ENCODE data around the gene DSE. TPM values are rescaled to one million over a fixed set of nuclear protein-coding genes. Genes with fewer than 3 reads are reported as not detected.
A peak's percentile ranks its signal among the peaks of the same experiment; 100 is the strongest.

Gene DSE
- total and polyA plus RNA-seq, 4 donors: 15.4 to 59.1 (median 27.0) TPM

GRCh38 chr6:116369964-116370759 is 585 bp upstream of the DSE start:
- H3K27ac ChIP-seq (ENCODE audit: low read depth, low read length): peak overlapping the region; percentile 94
- under 1% methylated on average over 19 of the region's 29 CpGs for WGBS (ENCODE audit: insufficient coverage)

GRCh38 chr6:116371120-116371917 is 572 bp downstream of the DSE start:
- H3K27me3 ChIP-seq (ENCODE audit: control insufficient read depth, insufficient read depth, low read length): no peaks in the 10 kb centered on the region
- DNase-seq (ENCODE audit: low read depth in 4 of 6, low spot score in 6 of 6): peak; percentile 32 to 82 (median 44)
- H3K9me3 ChIP-seq (ENCODE audit: control insufficient read depth, insufficient read depth, low read length): no peaks in the 10 kb centered on the region
- peak overlapping the region; percentile 94 for H3K27ac ChIP-seq (ENCODE audit: low read depth, low read length)
- peak overlapping the region; percentile 75 for H3K4me3 ChIP-seq (ENCODE audit: low read depth, low read length)
- H3K36me3 ChIP-seq (ENCODE audit: control insufficient read depth, insufficient read depth, low read length): no peaks in the 10 kb centered on the region
- under 1% methylated on average over 69 of the region's 75 CpGs for WGBS (ENCODE audit: insufficient coverage)
- H3K4me1 ChIP-seq (ENCODE audit: control insufficient read depth, insufficient read depth, low read length): peaks cover 15% of the 10 kb centered on the region

More at GRCh38 chr6:116369964-116370759, 585 bp upstream of the DSE start:
- H3K4me3 ChIP-seq (ENCODE audit: low read depth, low read length): peak overlapping the region; percentile 75
- no peaks in the 10 kb centered on the region for H3K27me3 ChIP-seq (ENCODE audit: control insufficient read depth, insufficient read depth, low read length)
- peaks cover 15% of the 10 kb centered on the region for H3K4me1 ChIP-seq (ENCODE audit: control insufficient read depth, insufficient read depth, low read length)
- no peaks in the 10 kb centered on the region for H3K9me3 ChIP-seq (ENCODE audit: control insufficient read depth, insufficient read depth, low read length)
- H3K36me3 ChIP-seq (ENCODE audit: control insufficient read depth, insufficient read depth, low read length): no peaks in the 10 kb centered on the region
- DNase-seq (ENCODE audit: low read depth in 4 of 6, low spot score in 6 of 6): peak in 2 of 6 donors; percentile 38 to 40

DNA sequence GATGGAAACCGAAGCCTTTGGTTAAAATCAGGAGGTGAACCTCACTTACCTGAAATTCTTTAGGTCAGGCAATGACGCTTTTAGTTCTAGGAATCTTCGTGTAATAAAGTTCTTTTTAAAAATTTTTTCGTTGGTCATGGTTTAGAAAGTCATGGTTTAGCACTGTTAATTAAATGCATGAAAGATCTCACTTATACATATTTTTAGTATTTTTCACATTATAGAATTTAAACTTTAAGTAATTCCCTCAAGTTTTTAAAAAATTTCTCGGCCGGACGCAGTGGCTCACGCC is 1.1 kb downstream of the DSE start:
- H3K4me1 ChIP-seq (ENCODE audit: control insufficient read depth, insufficient read depth, low read length): peaks cover 15% of the 10 kb centered on the region
- H3K27ac ChIP-seq (ENCODE audit: low read depth, low read length): peak overlapping the region; percentile 94
- WGBS (ENCODE audit: insufficient coverage): no CpG with 5 or more reads among the region's 8 CpGs
- no peak for DNase-seq (ENCODE audit: low read depth in 4 of 6, low spot score in 6 of 6)
- no peaks in the 10 kb centered on the region for H3K27me3 ChIP-seq (ENCODE audit: control insufficient read depth, insufficient read depth, low read length)
- H3K36me3 ChIP-seq (ENCODE audit: control insufficient read depth, insufficient read depth, low read length): no peaks in the 10 kb centered on the region
- no peaks in the 10 kb centered on the region for H3K9me3 ChIP-seq (ENCODE audit: control insufficient read depth, insufficient read depth, low read length)
- peak overlapping the region; percentile 75 for H3K4me3 ChIP-seq (ENCODE audit: low read depth, low read length)

- H3K4me3 ChIP-seq (ENCODE audit: low read depth, low read length): no peak overlapping the region
- H3K4me1 ChIP-seq (ENCODE audit: control insufficient read depth, insufficient read depth, low read length): peaks cover 15% of the 10 kb centered on the region
- DNase-seq (ENCODE audit: low read depth in 4 of 6, low spot score in 6 of 6): no peak
- 96% methylated on average over 6 of the region's 6 CpGs for WGBS (ENCODE audit: insufficient coverage)
- H3K9me3 ChIP-seq (ENCODE audit: control insufficient read depth, insufficient read depth, low read length): no peaks in the 10 kb centered on the region
- H3K27me3 ChIP-seq (ENCODE audit: control insufficient read depth, insufficient read depth, low read length): no peaks in the 10 kb centered on the region
- no peaks in the 10 kb centered on the region for H3K36me3 ChIP-seq (ENCODE audit: control insufficient read depth, insufficient read depth, low read length)
- no peak overlapping the region for H3K27ac ChIP-seq (ENCODE audit: low read depth, low read length)
Measured at GRCh38 chr6:116373300-116373699, 2.6 kb downstream of the DSE start.

DNA sequence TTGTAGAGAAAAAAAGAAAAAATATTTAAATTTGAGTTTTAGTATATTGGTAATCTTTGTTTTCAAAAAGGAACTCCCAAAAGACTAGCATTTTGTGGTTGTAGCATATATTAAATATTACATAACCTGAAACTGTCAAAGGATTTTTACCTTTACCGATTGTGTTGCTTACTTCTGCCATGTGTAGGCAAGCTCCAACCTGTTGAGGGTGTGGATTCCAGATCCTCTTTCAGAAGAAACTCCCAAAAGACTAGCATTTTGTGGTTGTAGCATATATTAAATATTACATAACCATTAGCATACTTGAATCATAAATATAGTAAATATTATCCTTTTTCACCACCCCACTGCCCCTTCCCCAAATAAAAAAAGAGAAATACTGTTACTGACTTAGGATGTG is 3.2 kb downstream of the DSE start:
- no peak for DNase-seq (ENCODE audit: low read depth in 4 of 6, low spot score in 6 of 6)
- no CpG with 5 or more reads among the region's 1 CpG for WGBS (ENCODE audit: insufficient coverage)
- peaks cover 15% of the 10 kb centered on the region for H3K4me1 ChIP-seq (ENCODE audit: control insufficient read depth, insufficient read depth, low read length)
- no peaks in the 10 kb centered on the region for H3K9me3 ChIP-seq (ENCODE audit: control insufficient read depth, insufficient read depth, low read length)
- H3K4me3 ChIP-seq (ENCODE audit: low read depth, low read length): no peak overlapping the region
- no peaks in the 10 kb centered on the region for H3K36me3 ChIP-seq (ENCODE audit: control insufficient read depth, insufficient read depth, low read length)
- no peaks in the 10 kb centered on the region for H3K27me3 ChIP-seq (ENCODE audit: control insufficient read depth, insufficient read depth, low read length)
- no peak overlapping the region for H3K27ac ChIP-seq (ENCODE audit: low read depth, low read length)

- Histone ChIP-seq H3K36me3 (ENCODE audit: control insufficient read depth, insufficient read depth, low read length) (no peaks in the 10 kb centered on the region), H3K27me3 (ENCODE audit: control insufficient read depth, insufficient read depth, low read length) (no peaks in the 10 kb centered on the region), H3K27ac (ENCODE audit: low read depth, low read length) (no peak overlapping the region), H3K4me1 (ENCODE audit: control insufficient read depth, insufficient read depth, low read length) (peaks cover 15% of the 10 kb centered on the region), H3K9me3 (ENCODE audit: control insufficient read depth, insufficient read depth, low read length) (no peaks in the 10 kb centered on the region), H3K4me3 (ENCODE audit: low read depth, low read length) (no peak overlapping the region)
- no peak for DNase-seq (ENCODE audit: low read depth in 4 of 6, low spot score in 6 of 6)
- WGBS (ENCODE audit: insufficient coverage): 90% methylated on average over 2 of the region's 5 CpGs
Measured at GRCh38 chr6:116374586-116374985, 3.8 kb downstream of the DSE start.

DNA sequence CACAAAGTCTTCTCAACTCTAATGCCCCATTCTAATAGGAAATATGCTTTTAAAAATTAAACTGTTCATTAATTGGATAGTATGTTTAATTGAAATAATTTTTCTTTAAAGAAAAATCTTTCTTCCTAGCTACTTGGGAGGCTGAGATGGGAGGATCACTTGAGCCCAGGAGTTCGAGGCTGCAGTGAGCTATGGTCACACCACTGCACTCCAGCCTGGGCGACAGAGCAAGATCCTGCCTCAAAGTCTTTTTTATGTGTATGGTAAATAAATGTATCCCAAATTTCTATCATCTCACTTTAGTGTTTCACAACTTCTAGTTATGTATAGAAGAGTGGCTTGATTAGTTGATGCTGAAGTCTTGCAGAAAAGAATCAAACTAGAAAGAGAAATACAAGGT is 4.5 kb downstream of the DSE start:
- Histone ChIP-seq H3K36me3 (ENCODE audit: control insufficient read depth, insufficient read depth, low read length) (no peaks in the 10 kb centered on the region), H3K27ac (ENCODE audit: low read depth, low read length) (no peak overlapping the region), H3K4me1 (ENCODE audit: control insufficient read depth, insufficient read depth, low read length) (peaks cover 12% of the 10 kb centered on the region), H3K27me3 (ENCODE audit: control insufficient read depth, insufficient read depth, low read length) (no peaks in the 10 kb centered on the region), H3K4me3 (ENCODE audit: low read depth, low read length) (no peak overlapping the region), H3K9me3 (ENCODE audit: control insufficient read depth, insufficient read depth, low read length) (no peaks in the 10 kb centered on the region)
- no peak for DNase-seq (ENCODE audit: low read depth in 4 of 6, low spot score in 6 of 6)
- WGBS (ENCODE audit: insufficient coverage): no CpG with 5 or more reads among the region's 2 CpGs

- DNase-seq (ENCODE audit: low read depth in 4 of 6, low spot score in 6 of 6): no peak
- Histone ChIP-seq H3K27me3 (ENCODE audit: control insufficient read depth, insufficient read depth, low read length) (no peaks in the 10 kb centered on the region), H3K27ac (ENCODE audit: low read depth, low read length) (no peak overlapping the region), H3K9me3 (ENCODE audit: control insufficient read depth, insufficient read depth, low read length) (no peaks in the 10 kb centered on the region), H3K4me3 (ENCODE audit: low read depth, low read length) (no peak overlapping the region), H3K36me3 (ENCODE audit: control insufficient read depth, insufficient read depth, low read length) (no peaks in the 10 kb centered on the region), H3K4me1 (ENCODE audit: control insufficient read depth, insufficient read depth, low read length) (peaks cover 11% of the 10 kb centered on the region)
- WGBS (ENCODE audit: insufficient coverage): 81% methylated on average over 3 of the region's 4 CpGs
Measured at GRCh38 chr6:116376149-116376548, 5.4 kb downstream of the DSE start.

- Histone ChIP-seq H3K27me3 (ENCODE audit: control insufficient read depth, insufficient read depth, low read length) (no peaks in the 10 kb centered on the region), H3K4me3 (ENCODE audit: low read depth, low read length) (no peak overlapping the region), H3K27ac (ENCODE audit: low read depth, low read length) (no peak overlapping the region), H3K9me3 (ENCODE audit: control insufficient read depth, insufficient read depth, low read length) (no peaks in the 10 kb centered on the region), H3K4me1 (ENCODE audit: control insufficient read depth, insufficient read depth, low read length) (no peaks in the 10 kb centered on the region), H3K36me3 (ENCODE audit: control insufficient read depth, insufficient read depth, low read length) (no peaks in the 10 kb centered on the region)
- DNase-seq (ENCODE audit: low read depth in 4 of 6, low spot score in 6 of 6): no peak
Measured at GRCh38 chr6:116379764-116380163, 9.0 kb downstream of the DSE start.

DNA sequence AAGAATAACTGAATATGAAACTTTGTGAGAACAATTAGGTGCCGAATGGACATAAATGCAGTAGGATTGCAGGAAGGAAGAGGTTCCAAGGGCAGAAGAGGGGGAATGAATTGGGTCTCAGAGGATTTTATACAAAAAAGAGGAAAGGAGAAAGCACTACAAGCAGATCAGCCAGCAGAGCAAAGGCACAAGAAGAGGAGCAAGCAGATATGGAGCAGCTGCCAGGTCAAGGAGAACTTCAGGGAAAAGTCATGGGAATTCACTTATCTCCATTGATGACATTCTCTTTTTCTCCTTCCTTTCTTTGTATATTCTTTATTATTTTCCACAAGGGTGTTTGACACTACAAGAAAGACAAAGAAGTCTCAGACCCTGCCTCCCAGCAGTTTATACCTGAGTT is 9.6 kb downstream of the DSE start:
- no peaks in the 10 kb centered on the region for H3K4me1 ChIP-seq (ENCODE audit: control insufficient read depth, insufficient read depth, low read length)
- H3K36me3 ChIP-seq (ENCODE audit: control insufficient read depth, insufficient read depth, low read length): no peaks in the 10 kb centered on the region
- no peak overlapping the region for H3K4me3 ChIP-seq (ENCODE audit: low read depth, low read length)
- WGBS (ENCODE audit: insufficient coverage): 85% methylated on average over 1 of the region's 1 CpG
- H3K27ac ChIP-seq (ENCODE audit: low read depth, low read length): no peak overlapping the region
- no peaks in the 10 kb centered on the region for H3K9me3 ChIP-seq (ENCODE audit: control insufficient read depth, insufficient read depth, low read length)
- no peaks in the 10 kb centered on the region for H3K27me3 ChIP-seq (ENCODE audit: control insufficient read depth, insufficient read depth, low read length)
- DNase-seq (ENCODE audit: low read depth in 4 of 6, low spot score in 6 of 6): no peak
